OCI-LY7 (cell line): ENCODE results near the gene ZNF385D. TPM values are rescaled to one million over a fixed set of nuclear protein-coding genes. Genes with fewer than 3 reads are reported as not detected.

ENCODE experiments used
- BruUV-seq: library from RNA; stranded (reverse); fragments of 400-500 nt; replicated peaks from 2 replicates; lab custom pipeline; 2021; lab: Mats Ljungman, UMichigan
- CTCF ChIA-PET: fragments of 300-600 bp; sonication (Branson Sonifier 250); formaldehyde crosslinking; loops from one replicate; lab custom pipeline; 2022; ENCODE audit warnings: antibody characterized with exemption; ENCODE audit not compliant: unreplicated experiment; lab: Charles Lee
- POLR2A ChIA-PET: fragments of 300-600 bp; sonication (Branson Sonifier 250); formaldehyde crosslinking; loops from one replicate; lab custom pipeline; 2022; ENCODE audit warnings: antibody characterized with exemption; lab: Charles Lee
- DNase-seq: peaks from one replicate; pipeline ENCODE4 v3.0.0-alpha.2; 2015; ENCODE audit warnings: low spot score
- H2AFZ ChIP-seq: fragments of 200-600 bp; sonication (generic), shearing (Covaris generic); 2 replicates; pipeline ENCODE4 v1.6.1; 2014; ENCODE audit warnings: mild to moderate bottlenecking, antibody characterized with exemption, low read length, moderate library complexity
- H3K27ac ChIP-seq: fragments of 200-600 bp; sonication (generic); 2 replicates; pipeline ENCODE4 v1.5.1; 2014; ENCODE audit warnings: mixed run types, low read depth, mild to moderate bottlenecking, moderate library complexity, low read length, inconsistent platforms; ENCODE audit not compliant: poor library complexity, severe bottlenecking
- H3K36me3 ChIP-seq: fragments of 200-600 bp; sonication (generic); 2 replicates; pipeline ENCODE4 v1.6.1; 2014; ENCODE audit warnings: mild to moderate bottlenecking, antibody characterized with exemption, low read length, moderate library complexity, mixed read lengths; ENCODE audit not compliant: insufficient read depth
- H3K4me1 ChIP-seq: fragments of 200-600 bp; sonication (generic); 2 replicates; pipeline ENCODE4 v1.5.1; 2014; ENCODE audit warnings: mild to moderate bottlenecking, low read length; ENCODE audit not compliant: insufficient read depth, poor library complexity, severe bottlenecking
- H3K4me2 ChIP-seq: fragments of 200-600 bp; sonication (generic); 2 replicates; pipeline ENCODE4 v1.6.1; 2014; ENCODE audit warnings: mild to moderate bottlenecking, low read length
- H3K4me3 ChIP-seq: fragments of 200-600 bp; sonication (generic); 2 replicates; pipeline ENCODE4 v1.5.1; 2014; ENCODE audit warnings: mild to moderate bottlenecking, low read depth, low read length; ENCODE audit not compliant: poor library complexity, severe bottlenecking
- H3K79me2 ChIP-seq: fragments of 200-600 bp; sonication (generic); 2 replicates; pipeline ENCODE4 v1.6.1; 2016; ENCODE audit warnings: low read depth, mild to moderate bottlenecking, low read length, moderate library complexity, mixed read lengths; ENCODE audit not compliant: insufficient read depth
- H3K9me2 ChIP-seq: fragments of 200-600 bp; sonication (generic); 2 replicates; pipeline ENCODE4 v1.6.1; 2016; ENCODE audit warnings: mild to moderate bottlenecking, low read length, mixed read lengths; ENCODE audit not compliant: insufficient read depth
- H3K9me3 ChIP-seq: fragments of 200-600 bp; sonication (generic); 2 replicates; pipeline ENCODE4 v1.6.1; 2014; ENCODE audit warnings: mild to moderate bottlenecking, mixed run types, low read length, mixed read lengths
- H4K20me1 ChIP-seq: fragments of 200-600 bp; sonication (generic); 2 replicates; pipeline ENCODE4 v1.6.1; 2014; ENCODE audit warnings: mild to moderate bottlenecking, antibody characterized with exemption, low read length, moderate library complexity, mixed read lengths; ENCODE audit not compliant: insufficient read depth
- EZH2phosphoT487 ChIP-seq: fragments of 200-600 bp; sonication (generic); IDR thresholded peaks from 2 replicates; pipeline ENCODE4 v1.6.1; 2018; ENCODE audit warnings: low read depth, borderline replicate concordance, mild to moderate bottlenecking, mixed run types, antibody characterized with exemption, low read length, moderate library complexity, mixed read lengths
- intact Hi-C: fragments of 100-400 bp; cut with micrococcal nuclease; formaldehyde crosslinking; loops from one replicate; pipeline ENCODE4 v1.10.0; 2022; ENCODE audit not compliant: unreplicated experiment
- total RNA-seq, 2 experiments: library from RNA; depleted of rRNA in 1 of 2; stranded (reverse); fragments of >200 nt in 1 of 2; shearing (Covaris generic) in 1 of 2; gene quantifications; 2 replicates each; pipeline ENCODE4 v1.2.3, GENCODE V29; 2014 to 2022
- TF ChIP-seq, protein P1 (sequence below): fragments of 200-600 bp; sonication (generic); conservative IDR thresholded peaks from 2 replicates; pipeline ENCODE4 v1.5.1; 2014; ENCODE audit warnings: mild to moderate bottlenecking, antibody characterized with exemption, low read length, moderate library complexity, mixed read lengths

Gene ZNF385D
- total RNA-seq, 2 experiments from 2014 or later: 0.13 TPM; not detected in 1

DNA sequence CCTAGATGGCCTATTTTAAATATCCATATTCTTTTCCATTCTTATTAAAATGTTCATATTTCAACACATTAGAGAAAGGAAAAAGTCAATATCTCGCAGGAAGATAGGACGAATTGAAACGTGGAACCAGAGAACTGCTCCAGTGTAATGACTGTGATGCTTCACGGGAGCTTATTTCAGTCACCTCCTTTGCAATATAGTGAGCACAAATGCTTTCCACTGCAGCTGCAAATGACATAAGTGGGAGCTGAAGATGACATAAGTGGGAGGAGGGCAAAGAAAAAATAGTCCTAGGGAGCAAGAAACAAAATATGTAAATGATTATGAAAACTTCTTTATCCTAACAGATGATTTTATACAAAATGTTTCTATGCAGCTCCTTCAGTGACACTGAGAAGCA lies 324.1 kb downstream of the ZNF385D start:
- no peaks in the 10 kb centered on the region for H3K36me3 ChIP-seq
- DNase-seq: no peak
- intact Hi-C loops: no loop called here
- no peak overlapping the region for H3K4me3 ChIP-seq
- no peak overlapping the region for H3K27ac ChIP-seq
- no peaks in the 10 kb centered on the region for H3K4me1 ChIP-seq
- no TSS peak for BruUV-seq
- no peaks in the 10 kb centered on the region for H3K9me2 ChIP-seq
- no peak overlapping the region for H3K4me2 ChIP-seq
- H2AFZ ChIP-seq: no peak overlapping the region
- CTCF ChIA-PET: no interaction called here
- TF ChIP-seq EZH2phosphoT487: no peak
- TF ChIP-seq, protein P1, sequence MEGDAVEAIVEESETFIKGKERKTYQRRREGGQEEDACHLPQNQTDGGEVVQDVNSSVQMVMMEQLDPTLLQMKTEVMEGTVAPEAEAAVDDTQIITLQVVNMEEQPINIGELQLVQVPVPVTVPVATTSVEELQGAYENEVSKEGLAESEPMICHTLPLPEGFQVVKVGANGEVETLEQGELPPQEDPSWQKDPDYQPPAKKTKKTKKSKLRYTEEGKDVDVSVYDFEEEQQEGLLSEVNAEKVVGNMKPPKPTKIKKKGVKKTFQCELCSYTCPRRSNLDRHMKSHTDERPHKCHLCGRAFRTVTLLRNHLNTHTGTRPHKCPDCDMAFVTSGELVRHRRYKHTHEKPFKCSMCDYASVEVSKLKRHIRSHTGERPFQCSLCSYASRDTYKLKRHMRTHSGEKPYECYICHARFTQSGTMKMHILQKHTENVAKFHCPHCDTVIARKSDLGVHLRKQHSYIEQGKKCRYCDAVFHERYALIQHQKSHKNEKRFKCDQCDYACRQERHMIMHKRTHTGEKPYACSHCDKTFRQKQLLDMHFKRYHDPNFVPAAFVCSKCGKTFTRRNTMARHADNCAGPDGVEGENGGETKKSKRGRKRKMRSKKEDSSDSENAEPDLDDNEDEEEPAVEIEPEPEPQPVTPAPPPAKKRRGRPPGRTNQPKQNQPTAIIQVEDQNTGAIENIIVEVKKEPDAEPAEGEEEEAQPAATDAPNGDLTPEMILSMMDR: no peak
- H3K9me3 ChIP-seq: no peaks in the 10 kb centered on the region
- H3K79me2 ChIP-seq: no peaks in the 10 kb centered on the region
- H4K20me1 ChIP-seq: no peaks in the 10 kb centered on the region
- POLR2A ChIA-PET: no interaction called here

DNA sequence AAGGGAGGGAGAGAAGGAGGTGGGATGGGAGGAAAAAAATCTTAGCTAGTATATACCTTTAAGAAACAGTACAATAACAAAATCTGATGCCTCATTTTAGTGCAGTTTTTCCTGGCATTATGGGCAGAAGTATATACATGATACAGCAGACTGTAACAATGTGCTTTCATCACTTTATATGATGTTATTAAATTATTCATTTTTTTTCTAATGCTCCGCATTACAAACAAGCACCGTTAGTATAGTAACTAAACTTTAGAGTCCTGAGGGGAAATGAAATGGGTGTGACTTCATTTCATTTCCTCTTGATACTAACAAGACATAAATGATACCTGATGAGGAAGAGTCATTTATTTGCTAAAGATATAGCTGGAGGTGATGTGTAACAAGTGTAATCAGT lies 325.3 kb downstream of the ZNF385D start:
- no peaks in the 10 kb centered on the region for H3K79me2 ChIP-seq
- H3K4me1 ChIP-seq: no peaks in the 10 kb centered on the region
- no peak overlapping the region for H3K27ac ChIP-seq
- no peak for DNase-seq
- no peak overlapping the region for H3K4me2 ChIP-seq
- CTCF ChIA-PET: no interaction called here
- intact Hi-C loops: no loop called here
- BruUV-seq: no TSS peak
- no peaks in the 10 kb centered on the region for H4K20me1 ChIP-seq
- TF ChIP-seq EZH2phosphoT487: no peak
- TF ChIP-seq, protein P1: no peak
- H3K36me3 ChIP-seq: no peaks in the 10 kb centered on the region
- H3K9me3 ChIP-seq: no peaks in the 10 kb centered on the region
- no peak overlapping the region for H2AFZ ChIP-seq
- POLR2A ChIA-PET: no interaction called here
- H3K4me3 ChIP-seq: no peak overlapping the region
- no peaks in the 10 kb centered on the region for H3K9me2 ChIP-seq

DNA sequence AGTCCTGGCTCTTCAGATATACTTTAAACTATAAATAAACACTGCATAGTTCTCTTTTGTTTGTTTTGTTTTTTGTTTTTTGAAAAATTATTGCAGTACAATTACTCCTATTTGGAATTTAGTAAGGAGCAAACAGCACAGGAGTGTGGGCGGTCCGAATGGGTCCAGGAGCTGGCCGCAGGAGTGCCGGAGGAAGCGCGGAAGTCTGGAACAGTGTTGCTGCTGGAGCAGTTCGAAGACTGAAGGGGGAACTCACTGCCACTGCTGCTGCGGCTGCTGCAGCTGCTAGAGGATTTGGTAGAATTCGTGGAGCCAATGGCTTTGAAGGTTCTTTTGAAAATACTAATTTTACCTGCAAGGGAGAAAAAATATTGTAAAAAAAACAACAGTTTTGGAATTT lies 329.9 kb downstream of the ZNF385D start:
- no peaks in the 10 kb centered on the region for H3K9me3 ChIP-seq
- CTCF ChIA-PET: no interaction called here
- BruUV-seq: no TSS peak

More for the DNA sequence above, 329.9 kb downstream of the ZNF385D start:
- POLR2A ChIA-PET: no interaction called here
- Histone ChIP-seq H3K4me3 (no peak overlapping the region), H3K27ac (no peak overlapping the region), H3K36me3 (no peaks in the 10 kb centered on the region), H3K4me2 (no peak overlapping the region), H3K9me2 (no peaks in the 10 kb centered on the region), H3K79me2 (no peaks in the 10 kb centered on the region), H2AFZ (no peak overlapping the region), H3K4me1 (no peaks in the 10 kb centered on the region), H4K20me1 (no peaks in the 10 kb centered on the region)
- TF ChIP-seq EZH2phosphoT487: no peak
- TF ChIP-seq, protein P1: no peak
- DNase-seq: no peak
- intact Hi-C loops: no loop called here
